ENCODE results near the gene RUNDC3A. TPM values are rescaled to one million over a fixed set of nuclear protein-coding genes. Genes with fewer than 3 reads are reported as not detected.

The RUNDC3A gene
- total RNA-seq, 1 experiment from 2014 or later = 5.2 TPM

DNA sequence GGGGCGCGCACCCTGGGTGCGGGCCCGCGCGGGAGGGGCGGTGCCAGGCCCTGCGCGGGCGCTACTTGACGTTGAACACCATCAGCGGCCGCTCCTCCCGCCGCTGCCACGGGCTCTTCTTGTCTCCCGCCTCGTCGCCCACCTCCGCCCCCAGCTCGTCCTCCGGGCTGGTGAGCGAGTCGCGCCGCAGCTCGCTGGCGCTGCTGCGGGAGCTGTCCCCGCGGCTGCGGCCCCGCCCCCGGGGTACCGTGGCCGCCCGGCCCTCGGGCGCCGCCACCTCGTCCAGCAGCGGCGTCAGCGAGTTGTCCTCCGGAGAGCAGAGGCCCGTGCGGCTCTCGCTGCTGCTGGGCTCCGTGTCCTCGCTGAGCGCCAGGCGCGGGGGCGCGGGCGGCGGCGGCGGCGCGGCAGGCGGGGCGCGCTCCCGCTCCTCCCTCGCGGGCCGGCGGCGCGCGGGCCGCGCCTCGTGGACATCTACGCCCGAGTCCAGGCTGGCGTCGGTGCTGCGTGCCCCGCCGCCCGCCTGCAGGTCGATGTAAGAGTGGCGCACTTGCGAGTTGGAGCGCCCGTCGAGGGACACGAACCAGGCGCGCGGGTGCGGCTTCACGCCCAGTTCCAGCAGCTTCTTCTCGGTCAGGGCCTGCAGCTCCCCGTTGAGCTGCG lies 45.4 kb downstream of the RUNDC3A start:
- ChIA-PET CTCF (interaction anchor here (0.5 to 7.8 kb wide), 45 partner anchors 8 to 426 kb away, joined by 3 to 102 read pairs (median 6); partner anchors contain the start of genes ATXN7L3, FAM171A2, GRN and HDAC5), POLR2A (interaction anchor here (0.6 to 1.8 kb wide), 10 partner anchors 8 to 284 kb away, joined by 3 to 6 read pairs (median 4); partner anchors contain the start of genes FAM171A2, GRN and UBTF)
- Mint-ChIP-seq H3K27me3 (ENCODE audit: low read depth) (peaks cover 3% of the 10 kb centered on the region; the same call in 1 of the 2 replicates), H3K9me3 (no peaks in the 10 kb centered on the region), H3K4me3 (peak overlapping the region; percentile 68), H3K36me3 (no peaks in the 10 kb centered on the region), H3K4me1 (peaks cover 9% of the 10 kb centered on the region), H3K27ac (no peak overlapping the region)
- DNase-seq (ENCODE audit: low spot score) (peak; percentile 54), ATAC-seq (peak; percentile 8; the same call in 1 of the 2 replicates)
- TF ChIP-seq SOX15 (CRISPR knock-in tag; IDR thresholded peaks at IDR 0.05) (no peak), HMGA2 (CRISPR knock-in tag; IDR thresholded peaks at IDR 0.05) (no peak), HMGXB4 (CRISPR knock-in tag; IDR thresholded peaks at IDR 0.05) (0 out of 2 replicates have a peak, but pooled peaks have one; percentile 34)
- TF ChIP-seq, protein P1, sequence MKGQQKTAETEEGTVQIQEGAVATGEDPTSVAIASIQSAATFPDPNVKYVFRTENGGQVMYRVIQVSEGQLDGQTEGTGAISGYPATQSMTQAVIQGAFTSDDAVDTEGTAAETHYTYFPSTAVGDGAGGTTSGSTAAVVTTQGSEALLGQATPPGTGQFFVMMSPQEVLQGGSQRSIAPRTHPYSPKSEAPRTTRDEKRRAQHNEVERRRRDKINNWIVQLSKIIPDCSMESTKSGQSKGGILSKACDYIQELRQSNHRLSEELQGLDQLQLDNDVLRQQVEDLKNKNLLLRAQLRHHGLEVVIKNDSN (CRISPR knock-in tag; IDR thresholded peaks at IDR 0.05) = no peak

GRCh38 chr17:44354582-44355561 lies 46.5 kb downstream of the RUNDC3A start:
- Mint-ChIP-seq H3K36me3 (no peaks in the 10 kb centered on the region), H3K27me3 (ENCODE audit: low read depth) (peaks cover 3% of the 10 kb centered on the region; the same call in 1 of the 2 replicates), H3K9me3 (no peaks in the 10 kb centered on the region), H3K4me3 (peak overlapping the region; percentile 64), H3K4me1 (peaks cover 9% of the 10 kb centered on the region), H3K27ac (no peak overlapping the region)
- DNase-seq (ENCODE audit: low spot score) = peak; percentile 90
- CTCF ChIA-PET = interaction anchor here (0.5 to 7.8 kb wide), 44 partner anchors 8 to 349 kb away, joined by 3 to 102 read pairs (median 6); partner anchors contain the start of genes ATXN7L3, FAM171A2, GRN and HDAC5
- ATAC-seq = peak; percentile 56
- POLR2A ChIA-PET = interaction anchor here (1.0 to 1.8 kb wide), 8 partner anchors 8 to 145 kb away, joined by 3 to 6 read pairs (median 4); partner anchors contain the start of genes FAM171A2, GRN and UBTF
- TF ChIP-seq KAT7 (CRISPR knock-in tag; IDR thresholded peaks at IDR 0.05; ENCODE audit: borderline replicate concordance) (no peak), CREM (CRISPR knock-in tag; IDR thresholded peaks at IDR 0.05) (no peak), SMAD4 (CRISPR knock-in tag; IDR thresholded peaks at IDR 0.05) (no peak), PRDM15 (CRISPR knock-in tag; IDR thresholded peaks at IDR 0.05) (no peak), IRF2 (CRISPR knock-in tag; IDR thresholded peaks at IDR 0.05; ENCODE audit: borderline replicate concordance, low read depth) (no peak), FOXJ3 (CRISPR knock-in tag; IDR thresholded peaks at IDR 0.05; ENCODE audit: borderline replicate concordance) (no peak), ZNF416 (CRISPR knock-in tag; IDR thresholded peaks at IDR 0.05) (no peak), CREB1 (CRISPR knock-in tag; IDR thresholded peaks at IDR 0.05) (no peak), MYBL2 (CRISPR knock-in tag; IDR thresholded peaks at IDR 0.05) (no peak), NFYB (CRISPR knock-in tag; conservative IDR thresholded peaks at IDR 0.05; ENCODE audit: low read depth) (no peak), GTF2I (CRISPR knock-in tag; conservative IDR thresholded peaks at IDR 0.05) (no peak), ZNF138 (CRISPR knock-in tag; conservative IDR thresholded peaks at IDR 0.05) (no peak), ZNF232 (CRISPR knock-in tag; IDR thresholded peaks at IDR 0.05) (no peak), ZNF423 (CRISPR knock-in tag; IDR thresholded peaks at IDR 0.05) (no peak), ZSCAN18 (CRISPR knock-in tag; IDR thresholded peaks at IDR 0.05) (no peak), ETV6 (CRISPR knock-in tag; IDR thresholded peaks at IDR 0.05) (no peak)
- TF ChIP-seq, protein P2, sequence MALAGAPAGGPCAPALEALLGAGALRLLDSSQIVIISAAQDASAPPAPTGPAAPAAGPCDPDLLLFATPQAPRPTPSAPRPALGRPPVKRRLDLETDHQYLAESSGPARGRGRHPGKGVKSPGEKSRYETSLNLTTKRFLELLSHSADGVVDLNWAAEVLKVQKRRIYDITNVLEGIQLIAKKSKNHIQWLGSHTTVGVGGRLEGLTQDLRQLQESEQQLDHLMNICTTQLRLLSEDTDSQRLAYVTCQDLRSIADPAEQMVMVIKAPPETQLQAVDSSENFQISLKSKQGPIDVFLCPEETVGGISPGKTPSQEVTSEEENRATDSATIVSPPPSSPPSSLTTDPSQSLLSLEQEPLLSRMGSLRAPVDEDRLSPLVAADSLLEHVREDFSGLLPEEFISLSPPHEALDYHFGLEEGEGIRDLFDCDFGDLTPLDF (CRISPR knock-in tag; IDR thresholded peaks at IDR 0.05) = no peak
- TF ChIP-seq, protein P3, sequence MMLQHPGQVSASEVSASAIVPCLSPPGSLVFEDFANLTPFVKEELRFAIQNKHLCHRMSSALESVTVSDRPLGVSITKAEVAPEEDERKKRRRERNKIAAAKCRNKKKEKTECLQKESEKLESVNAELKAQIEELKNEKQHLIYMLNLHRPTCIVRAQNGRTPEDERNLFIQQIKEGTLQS (CRISPR knock-in tag; conservative IDR thresholded peaks at IDR 0.05) = no peak
- TF ChIP-seq, protein P4, sequence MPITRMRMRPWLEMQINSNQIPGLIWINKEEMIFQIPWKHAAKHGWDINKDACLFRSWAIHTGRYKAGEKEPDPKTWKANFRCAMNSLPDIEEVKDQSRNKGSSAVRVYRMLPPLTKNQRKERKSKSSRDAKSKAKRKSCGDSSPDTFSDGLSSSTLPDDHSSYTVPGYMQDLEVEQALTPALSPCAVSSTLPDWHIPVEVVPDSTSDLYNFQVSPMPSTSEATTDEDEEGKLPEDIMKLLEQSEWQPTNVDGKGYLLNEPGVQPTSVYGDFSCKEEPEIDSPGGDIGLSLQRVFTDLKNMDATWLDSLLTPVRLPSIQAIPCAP (CRISPR knock-in tag; IDR thresholded peaks at IDR 0.05) = no peak

Measured in WTC11 (cell line).